Natural killer cell (primary cell): ENCODE results near the gene GSS. TPM values are rescaled to one million over a fixed set of nuclear protein-coding genes. Genes with fewer than 3 reads are reported as not detected.

Experiments used
- ATAC-seq, 3 donors: fragments of 150-1000 bp in 2 of 3; fragments of 200-7000 bp in 1 of 3; cut with Tn5 transposase; 1 replicate in 1 of 3; 2 replicates in 2 of 3; pipeline ENCODE4 v1.10.0; 2021; ENCODE audit warnings: mild to moderate bottlenecking in 2 of 3, moderate library complexity in 2 of 3
- DNase-seq, 2 donors: peaks; one replicate each; pipeline versions ENCODE4 v3.0.0 to v3.0.0-alpha.2; 2013 to 2021; ENCODE audit warnings: mixed read lengths in 1 of 2
- H3K27ac ChIP-seq: one replicate; pipeline ENCODE4 v1.5.1; 2013; ENCODE audit warnings: mild to moderate bottlenecking, low read length
- H3K27me3 ChIP-seq: one replicate; pipeline ENCODE4 v1.6.1; 2013; ENCODE audit warnings: low read length; ENCODE audit not compliant: control insufficient read depth, insufficient read depth
- H3K36me3 ChIP-seq: one replicate; pipeline ENCODE4 v1.6.1; 2013; ENCODE audit warnings: low read length; ENCODE audit not compliant: control insufficient read depth, insufficient read depth
- H3K4me1 ChIP-seq: one replicate; pipeline ENCODE4 v1.6.1; 2013; ENCODE audit warnings: low read length; ENCODE audit not compliant: control insufficient read depth, insufficient read depth
- H3K4me3 ChIP-seq: one replicate; pipeline ENCODE4 v1.5.1; 2013; ENCODE audit warnings: low read length
- H3K9me3 ChIP-seq: one replicate; pipeline ENCODE4 v1.6.1; 2013; ENCODE audit warnings: low read length; ENCODE audit not compliant: control insufficient read depth, insufficient read depth
- H3K27ac Mint-ChIP-seq, 2 donors: one replicate each; pipeline ENCODE4 v1.8.0; 2022; ENCODE audit warnings: mild to moderate bottlenecking in 2 of 2, mixed read lengths in 2 of 2, moderate library complexity in 1 of 2
- H3K27me3 Mint-ChIP-seq, 2 donors: one replicate each; pipeline ENCODE4 v1.8.0; 2022; ENCODE audit warnings: low read depth in 2 of 2, mixed read lengths in 2 of 2
- H3K36me3 Mint-ChIP-seq: one replicate; pipeline ENCODE4 v1.8.0; 2022; ENCODE audit warnings: mixed read lengths
- H3K4me1 Mint-ChIP-seq, 2 donors: one replicate each; pipeline ENCODE4 v1.8.0; 2022; ENCODE audit warnings: mixed read lengths in 2 of 2
- H3K4me3 Mint-ChIP-seq: one replicate; pipeline ENCODE4 v1.8.0; 2022; ENCODE audit warnings: mild to moderate bottlenecking, moderate library complexity, mixed read lengths
- H3K9me3 Mint-ChIP-seq, 2 donors: one replicate each; pipeline ENCODE4 v1.8.0; 2022; ENCODE audit warnings: mixed read lengths in 2 of 2
- WGBS: methylation state at CpG from one replicate; pipeline ENCODE4 v1.1.7; 2013; ENCODE audit warnings: missing lambda C conversion rate; ENCODE audit not compliant: insufficient coverage; 5-methylcytosine and 5-hydroxymethylcytosine counted together
- intact Hi-C: fragments of 100-400 bp; cut with micrococcal nuclease; formaldehyde crosslinking; loops from one replicate; pipeline ENCODE4 v1.14.2; 2022
- total RNA-seq, 4 donors: library from RNA; stranded (reverse); fragments of 120-200 nt in 1 of 4; gene quantifications; one replicate each; pipeline versions ENCODE4 v1.2.3 to v1.2.4, GENCODE V29; 2013 to 2022
- TF ChIP-seq, protein P1 (sequence below): fragments of 200-600 bp; IDR thresholded peaks from one replicate; pipeline ENCODE4 v1.8.0; 2022; ENCODE audit warnings: antibody characterized with exemption

Gene GSS
- total RNA-seq, 3 donors from 2014 or later (not counting 1 experiment from before 2014, with no cell fraction given) = 27.4 to 35.4 (median 30.3) TPM

DNA sequence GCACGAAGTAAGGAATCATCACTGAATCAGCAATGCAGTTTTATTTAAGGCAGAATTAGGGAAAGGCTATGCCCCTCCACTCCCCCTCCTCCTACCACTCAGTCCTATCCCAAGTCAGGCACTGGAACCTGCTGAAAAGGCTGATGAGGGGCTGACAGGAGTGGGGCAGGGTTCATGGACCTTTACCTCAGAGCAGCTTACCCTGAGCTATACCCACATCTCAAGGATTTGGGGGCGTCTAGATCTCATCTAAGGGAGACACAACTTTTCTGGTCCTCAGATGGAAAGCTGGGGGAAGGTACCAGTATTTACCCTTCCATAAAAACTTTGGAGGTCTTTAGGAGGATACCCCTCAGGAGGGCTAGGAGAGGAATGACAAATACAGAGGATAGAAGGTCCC is 27.2 kb downstream of the GSS start:
- Mint-ChIP-seq H3K36me3 (peaks cover 12% of the 10 kb centered on the region), H3K4me1 (peaks cover 0 to 10% of the 10 kb centered on the region in 2 donors), H3K27me3 (no peaks in the 10 kb centered on the region), H3K4me3 (no peak overlapping the region), H3K27ac (no peak overlapping the region), H3K9me3 (no peaks in the 10 kb centered on the region)
- no peaks in the 10 kb centered on the region for H3K4me1 ChIP-seq
- WGBS = 100% methylated on average over 1 of the region's 2 CpGs
- no peaks in the 10 kb centered on the region for H3K27me3 ChIP-seq
- DNase-seq (no peak), ATAC-seq (no peak)
- no peak overlapping the region for H3K4me3 ChIP-seq
- H3K9me3 ChIP-seq = no peaks in the 10 kb centered on the region
- H3K36me3 ChIP-seq = peaks cover 18% of the 10 kb centered on the region
- no peak overlapping the region for H3K27ac ChIP-seq
- TF ChIP-seq, protein P1, sequence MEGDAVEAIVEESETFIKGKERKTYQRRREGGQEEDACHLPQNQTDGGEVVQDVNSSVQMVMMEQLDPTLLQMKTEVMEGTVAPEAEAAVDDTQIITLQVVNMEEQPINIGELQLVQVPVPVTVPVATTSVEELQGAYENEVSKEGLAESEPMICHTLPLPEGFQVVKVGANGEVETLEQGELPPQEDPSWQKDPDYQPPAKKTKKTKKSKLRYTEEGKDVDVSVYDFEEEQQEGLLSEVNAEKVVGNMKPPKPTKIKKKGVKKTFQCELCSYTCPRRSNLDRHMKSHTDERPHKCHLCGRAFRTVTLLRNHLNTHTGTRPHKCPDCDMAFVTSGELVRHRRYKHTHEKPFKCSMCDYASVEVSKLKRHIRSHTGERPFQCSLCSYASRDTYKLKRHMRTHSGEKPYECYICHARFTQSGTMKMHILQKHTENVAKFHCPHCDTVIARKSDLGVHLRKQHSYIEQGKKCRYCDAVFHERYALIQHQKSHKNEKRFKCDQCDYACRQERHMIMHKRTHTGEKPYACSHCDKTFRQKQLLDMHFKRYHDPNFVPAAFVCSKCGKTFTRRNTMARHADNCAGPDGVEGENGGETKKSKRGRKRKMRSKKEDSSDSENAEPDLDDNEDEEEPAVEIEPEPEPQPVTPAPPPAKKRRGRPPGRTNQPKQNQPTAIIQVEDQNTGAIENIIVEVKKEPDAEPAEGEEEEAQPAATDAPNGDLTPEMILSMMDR = no peak
- intact Hi-C loops = no loop called here

DNA sequence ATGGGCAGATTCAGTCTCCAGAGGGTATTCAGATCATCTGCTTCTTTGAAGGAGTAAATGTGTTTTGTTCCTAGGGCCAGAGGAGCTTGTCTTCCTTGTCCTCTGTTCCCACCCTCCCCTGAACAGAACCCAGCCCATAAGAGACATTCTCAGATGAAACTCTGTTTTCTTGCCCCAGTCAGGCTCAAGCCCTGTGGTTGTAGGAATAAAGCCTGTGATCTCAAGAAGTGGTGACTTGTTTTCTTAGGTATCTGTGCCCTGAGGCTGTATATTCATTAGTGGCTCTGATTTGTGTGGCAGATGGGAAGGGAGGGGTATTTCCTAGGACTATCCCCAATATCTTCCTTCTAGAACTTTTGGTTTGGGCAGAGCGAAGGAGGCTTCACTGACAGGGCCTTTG is 27.9 kb downstream of the GSS start:
- WGBS = 95% methylated on average over 1 of the region's 1 CpG
- Histone ChIP-seq H3K4me1 (no peaks in the 10 kb centered on the region), H3K36me3 (peaks cover 20% of the 10 kb centered on the region), H3K27ac (no peak overlapping the region), H3K4me3 (no peak overlapping the region), H3K27me3 (no peaks in the 10 kb centered on the region), H3K9me3 (no peaks in the 10 kb centered on the region)
- TF ChIP-seq, protein P1 = no peak
- peaks cover 12% of the 10 kb centered on the region for H3K36me3 Mint-ChIP-seq
- DNase-seq (no peak), ATAC-seq (no peak)
- no peak overlapping the region for H3K4me3 Mint-ChIP-seq
- no peak overlapping the region for H3K27ac Mint-ChIP-seq
- intact Hi-C loops = no loop called here
- H3K4me1 Mint-ChIP-seq = peaks cover 0 to 10% of the 10 kb centered on the region in 2 donors
- H3K9me3 Mint-ChIP-seq = no peaks in the 10 kb centered on the region
- no peaks in the 10 kb centered on the region for H3K27me3 Mint-ChIP-seq

DNA sequence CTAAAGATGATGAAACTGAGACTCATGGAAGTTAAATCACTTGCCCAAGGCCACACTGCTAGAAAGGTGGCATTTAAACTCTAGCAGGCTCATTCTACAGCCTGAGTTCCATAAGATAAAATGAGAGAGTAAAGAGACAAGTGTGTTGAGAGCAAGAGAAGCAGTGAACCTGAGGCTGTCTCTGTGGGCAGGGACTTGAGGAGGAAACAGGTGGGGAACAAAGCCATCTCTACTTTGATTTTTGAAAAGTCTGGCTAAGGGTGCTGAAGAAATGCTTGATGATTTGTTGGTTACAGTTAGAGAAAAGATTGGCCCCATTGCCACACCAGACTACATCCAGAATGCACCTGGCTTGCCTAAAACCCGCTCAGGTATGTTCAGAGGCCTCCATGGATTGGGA is 29.0 kb downstream of the GSS start:
- H3K27me3 ChIP-seq = no peaks in the 10 kb centered on the region
- intact Hi-C loops = no loop called here
- TF ChIP-seq, protein P1 = no peak
- H3K4me3 ChIP-seq = no peak overlapping the region
- peaks cover 18% of the 10 kb centered on the region for H3K36me3 ChIP-seq
- no peaks in the 10 kb centered on the region for H3K9me3 Mint-ChIP-seq
- peak overlapping the region in 1 of 2 donors; percentile 1 for H3K27ac Mint-ChIP-seq
- H3K4me3 Mint-ChIP-seq = no peak overlapping the region
- H3K36me3 Mint-ChIP-seq = peaks cover 12% of the 10 kb centered on the region
- H3K27me3 Mint-ChIP-seq = no peaks in the 10 kb centered on the region
- DNase-seq = no peak
- peaks cover 0 to 10% of the 10 kb centered on the region in 2 donors for H3K4me1 Mint-ChIP-seq
- no peaks in the 10 kb centered on the region for H3K4me1 ChIP-seq
- 100% methylated on average over 1 of the region's 1 CpG for WGBS
- no peak overlapping the region for H3K27ac ChIP-seq
- ATAC-seq = no peak
- no peaks in the 10 kb centered on the region for H3K9me3 ChIP-seq

DNA sequence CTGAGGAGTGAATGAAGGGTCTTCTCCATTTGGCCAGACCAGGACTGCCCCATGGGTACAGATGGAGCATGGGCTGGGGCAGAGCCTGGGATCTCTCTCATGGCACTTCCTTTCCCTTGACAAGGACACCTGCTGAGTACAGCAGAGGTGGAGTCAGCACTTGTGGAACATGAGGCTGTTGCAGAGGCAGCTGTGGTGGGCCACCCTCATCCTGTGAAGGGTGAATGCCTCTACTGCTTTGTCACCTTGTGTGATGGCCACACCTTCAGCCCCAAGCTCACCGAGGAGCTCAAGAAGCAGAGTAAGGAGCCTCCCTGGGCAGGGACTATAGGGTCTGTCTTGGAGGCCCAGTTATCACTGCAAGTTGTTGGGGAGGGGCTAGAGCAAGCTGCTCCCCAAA is 29.6 kb downstream of the GSS start:
- peak in 1 of 3 donors; percentile 8 for ATAC-seq
- DNase-seq = no peak
- Mint-ChIP-seq H3K4me3 (no peak overlapping the region), H3K27ac (peak overlapping the region in 1 of 2 donors; percentile 1), H3K9me3 (no peaks in the 10 kb centered on the region), H3K36me3 (peaks cover 11% of the 10 kb centered on the region), H3K4me1 (peaks cover 0 to 10% of the 10 kb centered on the region in 2 donors), H3K27me3 (no peaks in the 10 kb centered on the region)
- no peaks in the 10 kb centered on the region for H3K4me1 ChIP-seq
- no peaks in the 10 kb centered on the region for H3K9me3 ChIP-seq
- no peaks in the 10 kb centered on the region for H3K27me3 ChIP-seq
- intact Hi-C loops = no loop called here
- WGBS = 45% methylated on average over 1 of the region's 1 CpG
- peaks cover 12% of the 10 kb centered on the region for H3K36me3 ChIP-seq
- TF ChIP-seq, protein P1 = no peak
- no peak overlapping the region for H3K27ac ChIP-seq
- H3K4me3 ChIP-seq = no peak overlapping the region
